Fibroblast of lung (primary cell): ENCODE results near the gene DIAPH3. TPM values are rescaled to one million over a fixed set of nuclear protein-coding genes. Genes with fewer than 3 reads are reported as not detected.

Experiments used
- DNase-seq, 2 donors: peaks; one replicate each; pipeline versions ENCODE4 v3.0.0 to v3.0.0-alpha.2; 2010; ENCODE audit warnings: low read depth in 2 of 2
- H2AFZ ChIP-seq: 2 replicates; pipeline ENCODE4 v1.5.1; 2012; ENCODE audit warnings: low read length, control low read depth, inconsistent platforms
- H3K27ac ChIP-seq: 2 replicates; pipeline ENCODE4 v1.5.1; 2011; ENCODE audit warnings: low read length, control low read depth; ENCODE audit not compliant: insufficient read depth
- H3K27me3 ChIP-seq: 2 replicates; pipeline ENCODE4 v1.5.1; 2011; ENCODE audit warnings: mild to moderate bottlenecking, low read length; ENCODE audit not compliant: control insufficient read depth, insufficient read depth
- H3K36me3 ChIP-seq: 2 replicates; pipeline ENCODE4 v1.5.1; 2011; ENCODE audit warnings: low read length; ENCODE audit not compliant: control insufficient read depth, insufficient read depth
- H3K4me1 ChIP-seq: 2 replicates; pipeline ENCODE4 v1.5.1; 2011; ENCODE audit warnings: low read length; ENCODE audit not compliant: control insufficient read depth, insufficient read depth; ENCODE audit errors: extremely low read depth
- H3K4me2 ChIP-seq: 2 replicates; pipeline ENCODE4 v1.5.1; 2011; ENCODE audit warnings: low read length, control low read depth; ENCODE audit not compliant: insufficient read depth; ENCODE audit errors: extremely low read depth
- H3K4me3 ChIP-seq, 4 experiments: fragments of 200-600 bp in 1 of 4; sonication (generic) in 1 of 4; replicated peaks in 1 of 4; 2 replicates each; pipeline ENCODE4 v1.5.1; 2011 to 2016; ENCODE audit warnings: low read length in 4 of 4, low read depth in 3 of 4, mild to moderate bottlenecking in 3 of 4, control low read depth in 2 of 4, inconsistent platforms in 1 of 4, mixed read lengths in 1 of 4; ENCODE audit not compliant: insufficient read depth in 1 of 4; ENCODE audit errors: control extremely low read depth in 1 of 4
- H3K79me2 ChIP-seq: 2 replicates; pipeline ENCODE4 v1.5.1; 2012; ENCODE audit warnings: mild to moderate bottlenecking, low read length, inconsistent platforms; ENCODE audit not compliant: control insufficient read depth, insufficient read depth
- H3K9ac ChIP-seq: 2 replicates; pipeline ENCODE4 v1.5.1; 2011; ENCODE audit warnings: mild to moderate bottlenecking, low read length, control low read depth; ENCODE audit not compliant: insufficient read depth
- H3K9me3 ChIP-seq: 2 replicates; pipeline ENCODE4 v1.5.1; 2012; ENCODE audit warnings: low read depth, low read length; ENCODE audit not compliant: control insufficient read depth, insufficient read depth
- H4K20me1 ChIP-seq: 2 replicates; pipeline ENCODE4 v1.5.1; 2011; ENCODE audit warnings: low read length; ENCODE audit not compliant: control insufficient read depth, insufficient read depth; ENCODE audit errors: extremely low read depth
- EZH2 ChIP-seq: IDR thresholded peaks from 2 replicates; pipeline ENCODE4 v1.5.1; 2012; ENCODE audit warnings: low read length, control low read depth, mild to moderate bottlenecking; ENCODE audit errors: missing control alignments
- polyA plus RNA-seq, 2 donors: library from polyadenylated mRNA; depleted of rRNA in 1 of 2; stranded (reverse) in 1 of 2; unstranded in 1 of 2; fragments of >200 nt; gene quantifications; 2 replicates each; pipeline ENCODE4 v1.2.1, GENCODE V29; 2011 to 2012; ENCODE audit warnings: missing spikeins in 1 of 2
- total RNA-seq: library from RNA; depleted of rRNA; stranded (reverse); fragments of >200 nt; gene quantifications from 2 replicates; pipeline ENCODE4 v1.2.1, GENCODE V29; 2014
- TF ChIP-seq, protein P1 (sequence below), 2 donors: IDR thresholded peaks in 1 of 2; conservative IDR thresholded peaks in 1 of 2; 1 replicate in 1 of 2; 2 replicates in 1 of 2; pipeline ENCODE4 v1.5.1; 2011 to 2012; ENCODE audit warnings: low read length in 2 of 2, control low read depth in 1 of 2, inconsistent platforms in 1 of 2, low read depth in 1 of 2, mild to moderate bottlenecking in 1 of 2

DIAPH3 gene
- total and polyA plus RNA-seq, 2 donors (not counting 1 experiment from before 2014, with no cell fraction given) = 5.9 to 10.9 TPM

GRCh38 chr13:59674616-59675015 lies 489.1 kb downstream of the DIAPH3 start:
- Histone ChIP-seq H3K4me1 (no peaks in the 10 kb centered on the region), H3K4me2 (no peak overlapping the region), H3K4me3 (no peak overlapping the region), H3K79me2 (no peaks in the 10 kb centered on the region), H3K9ac (no peak overlapping the region), H4K20me1 (no peaks in the 10 kb centered on the region), H3K9me3 (no peaks in the 10 kb centered on the region), H3K27ac (no peak overlapping the region), H3K36me3 (no peaks in the 10 kb centered on the region), H2AFZ (no peak overlapping the region), H3K27me3 (no peaks in the 10 kb centered on the region)
- TF ChIP-seq, protein P1, sequence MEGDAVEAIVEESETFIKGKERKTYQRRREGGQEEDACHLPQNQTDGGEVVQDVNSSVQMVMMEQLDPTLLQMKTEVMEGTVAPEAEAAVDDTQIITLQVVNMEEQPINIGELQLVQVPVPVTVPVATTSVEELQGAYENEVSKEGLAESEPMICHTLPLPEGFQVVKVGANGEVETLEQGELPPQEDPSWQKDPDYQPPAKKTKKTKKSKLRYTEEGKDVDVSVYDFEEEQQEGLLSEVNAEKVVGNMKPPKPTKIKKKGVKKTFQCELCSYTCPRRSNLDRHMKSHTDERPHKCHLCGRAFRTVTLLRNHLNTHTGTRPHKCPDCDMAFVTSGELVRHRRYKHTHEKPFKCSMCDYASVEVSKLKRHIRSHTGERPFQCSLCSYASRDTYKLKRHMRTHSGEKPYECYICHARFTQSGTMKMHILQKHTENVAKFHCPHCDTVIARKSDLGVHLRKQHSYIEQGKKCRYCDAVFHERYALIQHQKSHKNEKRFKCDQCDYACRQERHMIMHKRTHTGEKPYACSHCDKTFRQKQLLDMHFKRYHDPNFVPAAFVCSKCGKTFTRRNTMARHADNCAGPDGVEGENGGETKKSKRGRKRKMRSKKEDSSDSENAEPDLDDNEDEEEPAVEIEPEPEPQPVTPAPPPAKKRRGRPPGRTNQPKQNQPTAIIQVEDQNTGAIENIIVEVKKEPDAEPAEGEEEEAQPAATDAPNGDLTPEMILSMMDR (conservative IDR thresholded peaks at IDR 0.05 in 1 of 2, IDR thresholded peaks at IDR 0.05 in 1 of 2; ENCODE audit: low read depth in 1 of 2, low read length in 2 of 2) = no peak
- no peak for TF ChIP-seq EZH2
- DNase-seq = no peak

GRCh38 chr13:59673286-59673685 lies 490.4 kb downstream of the DIAPH3 start:
- Histone ChIP-seq H3K4me2 (no peak overlapping the region), H3K27ac (no peak overlapping the region), H3K36me3 (no peaks in the 10 kb centered on the region), H3K9ac (no peak overlapping the region), H3K79me2 (no peaks in the 10 kb centered on the region), H3K4me1 (no peaks in the 10 kb centered on the region), H3K9me3 (no peaks in the 10 kb centered on the region), H3K27me3 (no peaks in the 10 kb centered on the region), H3K4me3 (no peak overlapping the region), H4K20me1 (no peaks in the 10 kb centered on the region), H2AFZ (no peak overlapping the region)
- DNase-seq = peak; percentile 51 to 65
- no peak for TF ChIP-seq EZH2
- TF ChIP-seq, protein P1 (conservative IDR thresholded peaks at IDR 0.05 in 1 of 2, IDR thresholded peaks at IDR 0.05 in 1 of 2; ENCODE audit: low read depth in 1 of 2, low read length in 2 of 2) = no peak

DNA sequence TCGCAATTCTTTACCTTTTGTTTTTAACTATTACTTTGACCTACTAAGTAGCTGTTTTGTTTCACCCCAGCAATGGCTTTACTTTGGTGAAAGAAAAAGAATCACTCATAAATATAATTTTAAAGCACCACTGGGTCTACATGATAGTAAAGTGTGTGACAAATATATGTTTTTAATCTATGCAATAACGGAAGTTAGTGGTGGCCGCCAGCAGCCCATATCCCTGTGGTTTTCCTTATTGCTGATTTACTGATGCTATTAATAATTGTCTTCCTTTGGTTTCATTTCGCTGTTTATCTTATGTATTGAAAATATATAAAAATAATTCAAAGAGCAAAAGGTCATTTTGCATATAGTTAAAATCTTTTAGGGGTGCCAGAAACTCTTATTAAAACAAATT lies 491.3 kb downstream of the DIAPH3 start:
- Histone ChIP-seq H3K4me2 (no peak overlapping the region), H3K36me3 (no peaks in the 10 kb centered on the region), H2AFZ (no peak overlapping the region), H3K79me2 (no peaks in the 10 kb centered on the region), H4K20me1 (no peaks in the 10 kb centered on the region), H3K9ac (no peak overlapping the region), H3K4me1 (no peaks in the 10 kb centered on the region), H3K9me3 (no peaks in the 10 kb centered on the region), H3K27me3 (no peaks in the 10 kb centered on the region), H3K27ac (no peak overlapping the region), H3K4me3 (no peak overlapping the region)
- no peak for TF ChIP-seq EZH2
- TF ChIP-seq, protein P1 (conservative IDR thresholded peaks at IDR 0.05 in 1 of 2, IDR thresholded peaks at IDR 0.05 in 1 of 2; ENCODE audit: low read depth in 1 of 2, low read length in 2 of 2) = no peak
- no peak for DNase-seq
